Activated CD4-positive, alpha-beta T cell treated with anti-CD3 and anti-CD28 coated beads, Interleukin-10, Interleukin-2, amounts not matched to agents 100 ng/mL and 50 ng/mL, durations not matched to agents 16 hours and 8 hours (primary cell): ENCODE data around the gene CNNM1.
A peak's percentile ranks its signal among the peaks of the same experiment; 100 is the strongest.

Source experiments
- DNase-seq: peaks from one replicate; pipeline ENCODE4 v3.0.0-alpha.2; 2020

CNNM1 gene

DNA sequence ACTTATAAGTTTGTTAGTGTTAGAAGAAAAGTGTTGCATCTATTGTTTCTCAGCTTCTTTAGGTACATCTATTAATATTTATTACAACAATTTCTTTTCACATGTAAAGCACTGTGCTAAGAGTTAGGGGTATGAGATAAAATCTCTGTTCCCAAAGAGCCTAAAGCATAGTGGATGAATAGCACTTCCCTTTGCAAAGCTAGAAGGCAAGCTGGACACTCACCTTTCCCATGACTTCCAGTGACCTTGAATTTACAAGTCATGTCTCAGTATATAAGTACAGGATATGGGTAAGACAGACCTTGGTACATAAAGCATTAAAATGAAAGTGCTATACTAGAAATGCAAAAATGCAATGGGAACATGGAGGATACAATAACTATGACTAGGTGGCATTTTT is 8.7 kb downstream of the CNNM1 start:
- no peak for DNase-seq

DNA sequence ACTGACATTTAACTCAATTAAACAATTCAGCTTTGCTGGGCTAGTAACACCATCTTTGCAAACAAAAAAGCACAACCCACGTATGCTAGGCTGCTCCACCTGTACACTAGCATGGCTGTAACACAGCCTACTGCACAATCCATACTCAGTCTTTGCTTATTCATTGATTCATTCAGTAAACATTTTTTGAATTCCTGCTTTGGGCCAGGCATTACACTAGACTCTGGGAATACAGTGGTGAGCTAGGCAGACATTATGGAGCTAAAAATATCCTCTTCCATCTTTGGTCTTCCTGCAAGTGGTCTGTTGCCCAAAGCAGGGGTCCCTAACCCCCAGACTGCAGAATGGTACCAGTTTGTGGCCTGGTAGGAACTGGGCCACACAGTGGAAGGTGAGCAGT is 9.9 kb downstream of the CNNM1 start:
- DNase-seq = no peak

DNA sequence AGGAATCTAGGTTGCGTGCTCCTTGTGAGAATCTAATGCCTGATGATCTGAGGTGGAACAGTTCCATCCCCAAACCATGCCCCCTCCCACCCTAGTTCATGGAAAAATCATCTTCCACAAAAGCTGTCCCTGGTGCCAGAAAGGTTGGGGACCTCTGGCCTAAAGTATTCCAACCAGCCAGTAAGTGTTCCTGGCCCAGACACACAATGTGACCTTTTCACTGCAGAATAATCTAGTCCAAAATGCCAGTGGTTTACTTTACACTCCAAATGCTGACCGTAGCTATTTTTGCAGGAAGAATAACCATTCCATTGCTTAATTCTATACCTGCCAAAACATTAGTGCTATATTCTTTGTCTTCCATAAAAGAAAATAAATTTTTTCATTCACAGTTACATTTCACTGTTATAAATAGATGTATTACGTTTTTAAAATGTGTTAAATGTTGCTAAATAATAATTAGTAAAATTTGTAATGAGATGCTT is 10.4 kb downstream of the CNNM1 start:
- DNase-seq = no peak

DNA sequence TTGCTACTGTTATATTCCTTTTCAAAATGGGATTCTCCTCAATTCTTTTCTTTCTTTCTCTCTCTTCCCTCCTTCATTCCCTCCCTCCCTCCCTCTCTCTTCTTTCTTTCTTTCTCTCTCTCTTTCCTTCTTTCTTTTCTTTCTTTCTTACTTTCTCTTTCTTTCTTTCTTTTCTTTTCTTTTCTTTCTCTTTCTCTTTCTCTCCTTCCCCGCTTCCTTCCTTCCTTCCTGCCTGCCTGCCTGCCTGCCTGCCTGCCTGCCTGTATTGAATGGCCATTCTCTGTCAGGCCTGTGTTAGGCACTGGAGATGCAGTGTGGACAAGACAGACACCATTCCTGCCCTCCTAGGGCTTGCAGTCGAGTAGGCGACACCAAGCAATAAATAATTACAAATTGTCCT is 11.5 kb downstream of the CNNM1 start:
- no peak for DNase-seq

DNA sequence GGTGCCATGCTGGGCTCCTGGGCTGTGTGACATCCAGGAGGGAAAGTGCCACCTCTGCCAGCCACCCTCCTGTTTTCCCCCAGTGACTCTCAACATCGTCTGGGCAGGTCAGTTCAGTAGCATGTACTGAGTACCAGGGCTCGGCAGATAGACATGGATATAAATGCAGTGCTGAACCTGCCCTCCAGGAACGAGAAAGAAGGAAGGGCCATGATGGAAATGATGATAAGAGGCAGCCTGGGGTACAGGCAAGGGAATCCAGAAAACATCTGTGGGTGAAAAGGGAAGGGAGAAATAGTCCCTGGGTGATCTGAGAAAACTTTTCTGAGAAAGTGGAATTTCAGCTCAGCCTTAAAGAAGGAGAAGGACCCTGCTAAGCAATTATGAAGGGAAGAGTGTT is 12.1 kb downstream of the CNNM1 start:
- no peak for DNase-seq

DNA sequence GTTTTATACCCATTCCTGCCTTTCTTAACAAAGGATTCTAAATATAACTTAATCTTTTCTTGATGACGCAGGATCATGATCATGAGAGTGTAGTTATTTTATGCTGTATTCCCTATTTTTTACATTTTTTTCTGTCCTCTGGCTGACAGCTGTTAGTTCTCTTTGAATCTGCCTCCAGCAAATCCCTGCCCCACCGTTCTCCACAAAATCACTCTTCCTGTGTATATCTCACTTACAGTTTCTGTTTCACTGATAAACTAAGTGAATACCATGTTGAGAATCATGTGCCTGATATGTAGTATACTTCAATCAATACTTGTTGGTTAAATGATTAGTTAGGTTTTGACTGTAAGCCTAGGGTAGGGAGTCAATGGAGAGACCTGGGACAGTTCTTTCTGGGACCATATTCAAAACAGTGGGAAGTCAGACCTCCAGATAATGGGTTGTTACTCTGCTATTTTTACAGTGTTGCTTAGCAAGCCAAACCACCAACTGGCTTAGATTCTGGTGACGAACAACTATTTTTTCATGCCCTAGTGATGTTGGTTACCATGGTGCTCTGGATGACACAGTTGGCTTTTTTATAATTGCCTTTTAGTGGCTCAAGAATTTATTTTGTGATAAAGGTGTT is 12.8 kb downstream of the CNNM1 start:
- no peak for DNase-seq

DNA sequence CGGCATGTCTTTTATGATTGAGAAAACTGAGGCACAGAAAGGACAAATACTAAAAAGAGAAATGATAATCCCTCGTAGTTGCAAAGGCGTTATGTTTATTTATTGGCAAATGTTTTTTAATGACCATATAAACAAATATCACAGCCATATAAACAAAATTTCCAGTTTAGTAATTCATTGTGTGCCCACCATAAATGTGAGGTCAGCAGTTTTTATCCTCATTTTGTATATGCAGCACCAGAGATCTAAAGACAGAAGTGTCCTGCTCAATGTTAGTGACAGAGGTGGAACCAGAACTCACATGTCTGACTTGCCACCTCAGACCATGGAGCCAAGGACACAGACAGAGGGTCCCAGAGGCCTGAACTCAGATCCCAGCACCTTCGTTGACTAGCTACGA is 14.1 kb downstream of the CNNM1 start:
- DNase-seq = no peak

DNA sequence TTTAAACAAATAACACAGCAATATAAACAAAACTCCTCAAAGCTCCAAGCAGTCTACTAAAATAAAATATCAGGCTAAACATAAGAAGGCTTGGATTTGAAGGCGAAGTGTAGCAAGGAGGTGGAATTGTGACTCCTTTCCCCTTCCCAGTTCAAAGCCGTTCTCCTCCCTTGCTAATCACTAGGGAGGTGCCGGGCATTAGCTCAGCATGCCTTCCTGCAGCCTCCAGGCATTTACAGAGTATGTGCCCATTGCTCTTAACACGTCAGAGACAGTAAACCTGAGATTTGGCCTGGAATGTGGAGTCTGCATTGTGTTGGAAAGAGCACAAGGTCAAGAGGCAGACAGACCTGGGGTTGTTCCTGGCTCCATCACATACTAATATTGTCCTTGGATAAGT is 15.6 kb downstream of the CNNM1 start:
- DNase-seq = no peak

DNA sequence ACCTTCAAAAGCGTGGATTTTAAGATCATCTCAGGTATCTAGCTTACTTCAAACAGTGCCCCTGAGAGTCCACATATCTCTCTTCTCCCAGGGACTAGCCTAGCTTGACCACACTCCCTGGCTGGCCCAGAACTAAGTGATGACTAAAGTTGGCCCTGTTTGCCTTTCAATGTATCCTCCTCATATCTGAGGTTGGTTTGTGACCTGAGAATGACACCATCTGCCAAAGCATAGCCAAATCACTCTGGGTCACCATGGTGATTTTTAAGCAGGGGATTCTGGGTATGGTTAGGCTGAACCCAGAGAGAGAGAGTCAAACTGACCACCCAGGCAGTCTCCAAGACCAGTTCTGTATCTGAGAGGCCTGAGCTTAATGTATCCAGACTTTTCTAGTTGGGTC is 16.2 kb downstream of the CNNM1 start:
- no peak for DNase-seq

DNA sequence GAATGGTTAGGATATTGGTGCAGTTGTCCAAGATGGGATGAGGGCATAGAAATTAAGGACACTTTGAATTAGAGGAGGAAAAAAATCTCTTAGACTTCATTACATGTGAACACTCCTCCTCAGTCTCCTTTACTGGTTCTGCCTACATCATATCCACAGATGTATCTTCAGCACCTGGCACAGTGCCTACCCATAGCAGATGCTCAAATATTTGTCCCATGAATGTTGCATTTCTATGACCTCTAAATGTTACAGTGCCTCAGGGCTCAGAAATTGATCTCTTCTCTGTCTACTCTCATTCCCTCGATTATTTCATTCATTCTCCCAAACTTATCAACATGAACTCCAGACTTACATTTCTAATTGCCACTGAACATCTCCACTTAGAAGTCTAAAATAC is 17.1 kb downstream of the CNNM1 start:
- no peak for DNase-seq

DNA sequence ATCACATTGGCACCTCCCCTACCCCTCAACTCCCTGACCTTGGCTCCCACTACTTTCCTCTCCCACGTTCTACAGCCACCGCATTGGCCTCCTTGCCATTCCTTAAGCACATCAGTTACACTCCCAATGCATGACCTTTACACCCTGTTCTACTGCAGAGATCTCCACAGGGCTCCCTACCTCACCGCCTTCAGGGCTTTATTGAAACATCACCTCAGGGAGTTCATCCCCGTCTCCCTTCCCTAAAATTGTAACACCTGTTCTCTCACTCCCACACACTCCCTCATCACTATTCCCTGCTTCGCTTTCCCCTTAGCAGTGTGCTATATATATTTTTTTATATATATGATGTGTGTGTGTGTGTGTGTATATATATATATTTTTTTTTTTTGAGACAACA is 18.5 kb downstream of the CNNM1 start:
- no peak for DNase-seq

DNA sequence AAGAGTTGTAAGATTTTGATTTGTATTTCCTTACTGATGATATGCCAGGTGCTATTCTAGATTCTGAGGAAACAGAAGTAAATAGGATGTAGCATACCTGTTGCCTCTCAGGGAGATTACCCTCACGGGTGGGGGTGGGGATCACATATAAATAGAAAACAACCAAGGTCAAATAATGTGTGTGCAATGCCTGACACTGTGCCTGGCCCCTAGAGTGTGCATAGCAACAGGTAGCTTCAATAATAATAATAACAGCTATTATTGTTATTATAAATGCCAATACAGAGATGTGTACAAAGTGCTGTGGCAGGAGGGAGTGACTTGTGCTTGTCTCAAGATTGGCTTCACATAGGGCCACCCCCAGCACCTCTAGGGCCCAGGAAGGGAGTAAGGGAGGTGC is 24.0 kb downstream of the CNNM1 start:
- DNase-seq = no peak

DNA sequence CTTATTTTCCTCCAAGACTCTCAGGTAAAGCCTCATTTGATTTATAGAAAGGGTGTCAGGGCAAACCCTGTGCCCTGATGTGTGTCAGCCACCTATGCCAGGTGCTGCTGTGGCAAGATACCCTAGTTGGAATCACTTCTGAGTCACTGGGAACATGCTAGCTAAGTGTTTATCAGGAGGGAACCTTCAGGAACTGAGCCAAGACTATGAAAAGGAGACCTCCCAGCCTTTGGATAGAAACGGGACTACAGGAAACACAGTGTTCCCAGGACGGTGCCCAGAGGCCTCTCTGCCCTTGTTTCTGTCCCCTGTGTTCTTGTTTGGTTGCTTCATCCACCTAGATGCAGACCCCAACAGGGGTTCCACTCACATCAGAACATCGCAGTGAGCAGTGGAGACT is 28.5 kb downstream of the CNNM1 start:
- DNase-seq = no peak

DNA sequence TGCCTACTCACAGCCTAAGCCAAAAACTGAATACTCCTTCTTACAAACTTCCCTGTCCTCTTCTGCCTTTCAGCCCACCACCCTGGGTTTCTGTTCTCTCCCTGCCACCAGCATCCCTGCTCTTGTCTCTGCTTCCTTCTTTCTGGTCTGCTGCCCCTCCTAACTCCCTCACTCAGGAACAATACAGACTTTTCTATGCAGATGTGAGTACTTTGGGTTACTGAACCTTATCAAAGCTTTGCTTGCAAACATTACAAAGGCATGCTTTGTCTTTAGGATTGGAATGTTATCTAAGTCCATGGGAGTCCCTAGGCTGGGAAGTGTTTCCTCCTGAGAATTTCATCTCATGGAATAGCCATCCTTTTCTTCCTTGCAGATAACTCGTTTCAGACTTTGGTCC is 28.9 kb downstream of the CNNM1 start:
- no peak for DNase-seq

DNA sequence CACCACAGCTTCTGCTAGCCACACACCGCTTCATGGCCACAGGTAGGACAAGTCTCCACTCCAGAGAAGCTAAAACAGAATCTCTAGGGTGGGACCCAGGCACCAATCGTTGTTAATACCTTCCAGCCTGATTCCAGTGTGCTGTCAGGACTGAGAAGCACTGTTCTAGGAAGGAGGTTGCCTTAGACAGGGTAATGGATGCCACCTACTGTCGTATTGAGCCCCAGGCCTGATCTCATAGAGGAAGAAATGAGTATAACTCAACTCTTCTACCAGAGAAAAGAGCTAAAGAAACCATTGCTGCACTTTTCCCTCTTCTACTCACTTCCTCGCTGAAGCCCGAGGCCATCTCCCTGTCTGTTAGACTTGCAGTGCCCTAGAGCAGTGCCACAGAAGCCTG is 31.8 kb downstream of the CNNM1 start:
- no peak for DNase-seq

DNA sequence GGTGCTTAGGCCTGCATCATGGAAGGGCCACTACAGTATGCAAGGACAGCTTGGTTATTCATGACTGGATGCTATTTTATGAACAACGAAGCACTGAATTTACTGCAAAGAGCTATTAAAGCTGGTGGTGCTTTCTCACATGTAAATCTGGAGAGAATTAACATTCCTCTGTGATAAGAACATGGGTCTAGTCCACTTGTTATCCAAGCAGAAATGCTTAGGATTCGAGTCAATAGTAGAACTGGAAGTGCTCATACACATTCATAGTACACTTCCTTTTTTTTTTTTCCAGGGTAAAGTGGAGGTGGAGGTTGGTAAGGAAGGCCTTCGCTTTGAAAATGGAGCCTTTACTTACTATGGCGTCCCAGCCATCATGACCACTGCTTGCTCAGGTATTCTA is 35.0 kb downstream of the CNNM1 start:
- DNase-seq = no peak

DNA sequence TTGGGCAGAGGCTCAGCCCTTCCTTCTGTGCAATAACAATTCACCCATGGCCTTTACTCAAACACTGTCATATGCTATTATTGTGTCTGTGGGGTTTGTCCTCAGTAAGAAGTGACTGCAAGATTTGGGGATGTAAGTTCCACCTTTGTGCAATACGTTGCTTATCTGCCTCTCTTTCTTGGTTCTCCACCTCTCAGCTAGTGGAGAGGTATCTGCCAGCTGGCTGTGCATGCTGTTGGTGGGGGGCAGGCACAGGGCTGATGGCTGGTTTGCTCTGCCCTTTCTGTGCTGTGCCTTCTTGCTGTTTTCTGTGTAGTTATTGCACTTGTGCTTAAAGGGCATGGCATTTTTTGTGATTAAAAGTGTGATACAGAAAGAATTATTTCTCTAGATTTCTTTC is 36.2 kb downstream of the CNNM1 start:
- DNase-seq = no peak

DNA sequence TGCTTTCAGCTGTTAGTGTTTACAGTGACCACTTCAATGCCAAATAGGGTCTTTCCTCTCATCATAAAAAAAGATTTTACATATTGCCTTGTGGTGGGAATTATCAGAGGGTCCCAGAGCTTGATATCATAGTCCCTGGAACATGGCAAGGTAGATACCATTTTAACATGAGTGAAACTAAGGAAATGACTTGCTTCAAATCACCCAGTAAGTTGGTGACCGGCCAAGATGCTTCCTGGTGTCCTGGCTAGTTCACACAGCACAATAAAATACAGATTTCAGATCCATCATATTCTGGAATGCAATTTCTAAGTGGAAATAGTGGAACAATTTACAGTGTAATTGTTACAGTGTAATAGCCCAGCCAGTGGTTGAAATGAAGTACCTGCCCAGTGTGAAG is 36.6 kb downstream of the CNNM1 start:
- DNase-seq = no peak

DNA sequence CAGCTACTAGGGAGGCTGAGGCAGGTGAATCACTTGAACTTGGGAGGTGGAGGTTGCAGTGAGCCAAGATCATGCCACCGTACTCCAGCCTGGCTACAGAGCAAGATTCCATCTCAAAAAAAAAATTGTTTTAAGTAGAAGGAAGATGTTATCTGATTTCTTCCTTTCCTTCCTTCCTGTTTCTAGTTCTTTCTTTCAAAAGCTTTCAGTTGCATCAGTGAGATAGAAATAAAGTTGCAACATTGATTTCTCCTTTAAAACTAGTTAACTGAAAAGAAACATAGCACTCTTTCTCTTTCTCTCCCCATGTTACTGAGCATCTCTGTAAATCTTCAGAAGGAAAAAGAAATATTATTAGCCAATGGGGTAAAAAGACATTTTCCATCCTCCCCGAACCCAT is 37.5 kb downstream of the CNNM1 start:
- no peak for DNase-seq

DNA sequence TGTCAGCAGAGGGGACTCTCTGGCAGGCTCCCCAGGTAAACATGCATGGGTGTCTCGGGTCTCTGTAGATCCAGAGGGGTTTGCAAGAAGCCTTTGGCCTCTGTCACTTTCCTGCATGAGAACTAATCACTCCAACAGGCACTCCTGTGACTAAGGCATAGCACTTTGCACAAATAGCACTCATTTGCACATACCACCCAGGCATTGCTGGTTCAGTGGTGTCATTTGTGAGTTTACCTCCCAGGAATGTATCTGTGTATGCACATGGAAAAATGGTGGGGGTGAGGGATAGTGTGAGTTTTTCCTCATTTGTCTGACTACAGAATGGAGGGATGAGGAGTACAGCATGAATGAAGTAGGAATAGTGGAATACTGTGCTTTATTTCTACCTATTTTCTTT is 39.5 kb downstream of the CNNM1 start:
- DNase-seq = no peak

DNA sequence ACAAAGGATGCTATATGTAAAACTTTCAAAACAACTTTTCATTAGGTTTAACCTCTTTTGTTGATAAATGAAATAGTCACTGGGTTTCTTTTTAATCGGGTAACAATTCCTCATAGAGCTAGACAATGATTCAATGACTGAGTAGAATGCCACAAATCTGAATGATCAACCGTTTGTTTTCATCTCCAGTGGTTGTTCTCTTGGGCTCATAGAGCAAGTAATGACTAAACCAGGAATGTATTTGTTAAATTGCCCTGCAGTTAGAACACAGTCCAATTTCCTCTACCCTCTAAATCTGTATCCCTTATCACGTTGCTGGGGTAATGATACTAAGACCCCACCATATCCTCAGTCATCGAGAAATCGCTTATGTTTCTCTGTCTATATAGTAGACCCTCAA is 40.0 kb downstream of the CNNM1 start:
- no peak for DNase-seq

DNA sequence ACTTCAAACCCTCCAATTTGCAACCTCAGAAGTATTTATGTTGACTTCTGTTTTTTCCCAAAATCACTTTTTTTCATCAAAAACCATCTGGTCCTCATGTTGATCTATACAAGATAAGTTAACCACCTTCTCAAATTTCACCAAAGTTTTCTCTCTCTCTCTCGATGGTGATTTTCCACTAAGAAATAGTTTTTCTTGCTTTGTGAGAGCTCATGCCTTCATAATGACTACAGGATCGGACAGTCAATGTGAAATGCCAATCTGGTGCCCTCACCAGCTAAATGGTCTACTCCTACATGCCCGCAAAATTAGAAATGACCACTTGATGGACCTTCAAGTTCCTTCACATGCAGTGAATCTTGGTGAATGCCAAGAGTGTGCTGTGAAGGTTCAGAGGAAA is 40.4 kb downstream of the CNNM1 start:
- no peak for DNase-seq

DNA sequence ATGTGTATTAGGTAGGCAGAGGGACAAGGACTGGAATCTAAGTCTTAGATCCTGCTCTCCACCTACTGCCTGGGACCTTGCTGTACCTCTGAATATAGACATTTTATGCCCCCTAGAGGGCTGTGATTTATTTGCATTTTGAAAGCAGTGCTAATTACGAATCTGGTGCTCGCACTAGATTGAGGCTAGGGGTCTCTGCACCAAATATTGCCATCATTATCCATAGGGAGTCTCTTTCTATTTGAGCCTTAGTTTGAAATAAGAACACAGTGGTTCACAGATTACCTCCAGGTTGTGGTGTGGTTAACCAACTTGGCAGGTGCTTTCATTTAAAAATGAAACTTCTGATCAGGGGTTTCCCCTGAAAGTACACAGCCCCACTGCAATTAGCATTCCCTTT is 41.8 kb downstream of the CNNM1 start:
- peak; percentile 12 for DNase-seq

DNA sequence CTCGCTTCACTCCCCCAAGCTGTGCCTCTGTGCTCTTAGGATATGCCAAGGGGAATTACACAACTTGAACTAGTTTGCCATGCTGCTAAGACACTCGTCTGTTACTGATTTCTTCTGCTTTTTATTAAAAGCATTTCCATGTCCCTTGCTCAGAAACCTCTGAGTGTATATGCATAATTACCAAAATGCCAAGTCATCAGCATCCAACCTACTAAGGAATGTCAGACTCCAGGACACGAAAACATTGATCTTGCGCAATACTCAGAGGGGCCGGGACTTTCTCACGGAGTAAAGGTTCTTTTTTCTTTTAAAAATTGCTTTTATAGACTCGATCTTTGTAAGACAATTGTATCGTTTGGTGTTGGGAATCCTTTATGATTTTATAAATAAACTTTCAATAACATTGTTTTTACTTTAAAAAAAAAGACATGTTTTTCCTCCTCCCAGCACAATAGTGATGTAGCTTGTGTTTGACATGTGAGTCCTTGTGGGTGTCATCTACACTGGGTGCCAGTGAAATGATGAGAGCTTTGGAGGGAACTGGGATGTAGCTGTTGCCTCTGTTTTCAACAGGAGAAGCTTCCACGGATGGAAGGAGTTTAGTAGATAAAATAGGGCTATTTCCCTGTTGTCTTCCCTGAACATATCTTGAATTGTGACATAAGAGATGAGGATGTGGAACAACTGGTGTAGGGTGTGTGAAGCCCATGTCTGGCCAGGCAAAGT is 43.6 kb downstream of the CNNM1 start:
- no peak for DNase-seq

DNA sequence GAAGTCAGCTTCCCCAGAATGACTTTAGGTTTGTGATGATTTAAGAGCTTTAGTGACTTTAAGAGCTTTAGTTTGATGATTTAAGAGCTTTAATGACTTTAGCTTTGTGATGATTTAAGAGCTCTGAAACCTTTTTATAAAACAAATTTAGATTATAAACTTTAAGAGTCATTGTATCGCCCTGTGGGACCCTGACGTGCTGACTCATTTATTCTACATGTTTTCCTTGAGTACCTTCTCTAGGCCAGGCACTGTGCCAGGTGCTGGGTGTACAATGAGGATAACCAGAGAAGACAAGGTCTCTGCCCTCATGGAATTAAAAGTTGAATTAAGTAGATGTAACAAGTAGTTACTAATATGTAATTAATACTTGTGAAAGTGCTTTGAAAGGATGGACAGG is 45.4 kb downstream of the CNNM1 start:
- DNase-seq = no peak
